NCI-H146 (cell line): ENCODE measurements around the gene WARS2.

ENCODE experiments used
- DNase-seq: peaks from one replicate; lab custom pipeline; 2025; lab: John Stamatoyannopoulos, UW

The WARS2 gene

DNA sequence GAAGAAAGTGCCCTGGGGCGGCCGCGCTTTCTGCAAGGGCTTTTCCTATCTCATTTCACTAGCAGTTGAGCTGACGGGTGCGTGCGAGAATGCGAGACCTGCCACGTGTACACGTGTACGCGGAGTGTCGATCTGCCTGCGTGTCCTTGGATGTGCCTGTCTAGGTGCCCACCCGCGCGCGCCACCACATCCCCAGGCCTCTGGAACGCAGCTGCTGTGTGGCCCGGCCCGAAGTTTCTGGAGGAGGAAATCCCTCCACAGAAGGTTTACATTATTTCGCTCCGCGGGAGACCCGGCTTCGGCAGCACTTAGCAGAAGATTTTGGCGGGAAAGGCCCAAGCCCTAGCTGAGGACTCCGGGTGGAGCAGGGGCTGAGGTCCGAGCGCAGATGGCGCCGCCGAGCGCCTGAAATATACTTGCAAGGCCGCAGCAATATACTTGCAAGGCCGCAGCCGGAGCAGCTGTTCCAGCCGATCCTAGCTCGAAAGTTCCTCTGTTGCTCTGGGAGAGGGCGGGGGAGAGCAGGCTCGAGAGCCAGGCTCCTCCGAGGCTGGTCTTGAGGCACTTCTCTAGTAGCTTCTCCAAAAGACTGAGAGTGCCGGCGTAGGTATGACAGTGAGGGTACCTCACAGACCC lies 156.2 kb downstream of the WARS2 start:
- no peak for DNase-seq

DNA sequence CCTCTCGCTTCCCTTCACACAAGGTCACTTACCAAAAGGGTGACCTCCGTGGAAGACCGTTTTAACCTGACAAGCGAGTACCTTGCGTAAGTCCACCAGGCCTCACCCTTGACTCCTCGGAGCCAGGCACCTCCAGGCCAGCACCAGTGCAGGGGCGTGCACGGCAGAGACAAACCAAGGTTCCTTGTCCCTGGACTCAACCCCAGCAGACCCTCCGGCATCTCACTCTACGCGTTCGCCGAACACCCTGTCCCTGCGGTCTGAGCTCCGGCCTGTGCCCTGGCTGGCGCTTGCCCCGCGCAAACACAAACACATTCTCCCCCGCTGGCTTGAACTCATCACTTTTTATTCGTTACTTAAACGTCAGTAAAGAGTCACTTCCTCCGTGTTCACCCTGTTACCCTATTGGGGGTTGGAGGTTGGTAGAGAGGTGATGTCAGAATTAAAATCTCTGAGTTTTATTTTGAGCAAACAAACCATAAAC lies 156.9 kb downstream of the WARS2 start:
- DNase-seq, result no peak

DNA sequence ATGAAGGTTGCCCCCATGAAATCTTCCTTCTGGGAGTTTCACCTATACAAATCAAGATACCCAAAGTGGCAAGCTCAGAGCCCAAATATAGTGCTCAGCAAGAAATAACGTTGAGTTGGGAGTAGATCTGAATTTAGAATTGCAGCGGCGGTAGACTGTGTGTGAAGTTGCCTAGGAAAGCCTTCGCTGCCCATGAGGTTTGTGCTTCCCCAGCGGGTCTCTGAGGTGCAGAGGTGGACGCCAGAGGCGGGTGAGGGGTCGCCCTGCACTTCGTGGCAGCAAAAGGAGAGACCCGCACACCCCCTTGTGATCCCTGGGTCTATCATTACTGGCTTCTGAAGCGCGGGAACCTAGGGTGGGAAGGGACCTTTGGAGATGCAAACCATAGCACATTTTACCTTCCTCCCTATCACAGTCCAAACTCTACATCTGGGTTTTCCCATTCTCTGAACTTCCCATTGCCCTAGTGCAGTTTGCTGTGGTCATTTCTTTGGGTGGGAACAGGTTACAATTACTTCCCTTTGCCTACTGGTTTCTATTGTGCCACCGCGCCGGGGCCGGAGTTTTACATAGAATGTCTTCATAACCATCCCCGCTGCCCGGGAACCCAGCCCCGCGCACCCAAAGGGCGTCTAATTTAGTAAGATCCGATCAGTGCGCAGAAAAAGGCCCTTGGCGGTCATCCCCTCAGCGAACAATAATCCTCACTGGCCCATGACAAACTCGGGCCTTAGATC lies 157.5 kb downstream of the WARS2 start:
- DNase-seq, result no peak

DNA sequence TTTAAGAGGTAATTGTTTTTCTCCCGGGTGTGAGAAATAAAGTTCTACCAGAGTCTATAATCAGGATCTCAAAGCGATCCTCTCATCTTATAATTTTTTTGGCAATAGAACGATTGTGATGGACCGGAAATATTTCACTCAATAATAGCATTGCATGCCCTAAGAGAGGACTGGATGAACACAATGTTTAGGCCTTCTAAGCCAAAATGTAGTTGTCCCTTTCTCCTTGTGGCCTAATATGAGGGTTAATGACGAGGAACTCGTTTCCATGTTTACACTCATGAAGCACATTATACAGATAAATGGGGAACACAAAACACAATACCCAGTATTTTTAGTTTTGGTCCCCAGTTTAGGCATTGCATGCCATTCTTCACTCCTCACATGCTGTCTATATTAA lies 158.2 kb downstream of the WARS2 start:
- DNase-seq, result no peak

DNA sequence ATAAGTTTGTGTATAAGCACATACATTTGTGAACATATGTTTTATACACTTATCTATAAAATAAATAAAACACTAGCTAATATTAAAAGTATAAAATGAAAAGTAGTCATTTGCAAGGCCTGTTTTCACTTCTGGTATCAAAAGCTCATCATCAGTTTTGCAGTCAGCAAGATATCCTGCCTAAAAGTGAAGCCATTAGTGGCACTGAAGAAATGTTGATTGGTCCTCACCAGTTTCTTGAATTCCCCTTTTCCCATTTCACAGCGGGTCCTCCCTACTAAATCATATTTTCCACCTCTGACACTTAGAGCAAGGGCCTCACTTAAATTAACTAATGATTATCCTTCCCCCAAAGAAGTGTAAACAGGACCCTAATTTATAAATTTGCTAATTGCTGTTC lies 159.0 kb downstream of the WARS2 start:
- DNase-seq, result no peak
